GM21619 (cell line): ENCODE results near the gene FNDC3A.
"Not testable (repeated sequence)": the region's sequence is repeated elsewhere in the genome, so short reads cannot be mapped to it uniquely, and the experiment has no call there.

Source experiments
- ATAC-seq: cut with Tn5 transposase; IDR thresholded peaks from one replicate; pipeline ENCODE4 v1.9.1; 2021; ENCODE audit not compliant: unreplicated experiment

Gene FNDC3A

GRCh38 chr13:49082653-49083536 is 107.2 kb downstream of the FNDC3A start:
- peak; percentile 83 for ATAC-seq

DNA sequence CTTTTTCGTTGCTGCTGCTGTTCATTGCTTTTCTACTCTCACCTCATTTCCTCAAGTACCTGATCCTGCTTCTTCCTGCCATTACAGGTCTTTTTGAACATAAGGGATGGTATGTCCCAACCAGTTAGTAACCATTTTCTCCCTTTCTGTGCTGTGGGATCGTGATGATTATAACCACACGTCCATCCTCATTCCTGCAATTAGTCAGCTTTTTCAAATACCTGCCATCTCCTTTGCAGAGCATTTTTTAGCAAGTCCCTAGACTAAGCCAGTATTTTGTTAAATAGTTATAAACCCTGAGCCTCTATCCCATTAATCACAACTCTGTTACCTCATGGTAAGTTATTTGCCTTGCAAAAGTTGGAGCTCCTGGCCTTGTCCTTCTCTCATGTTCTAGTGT is 109.2 kb downstream of the FNDC3A start:
- ATAC-seq = no peak

DNA sequence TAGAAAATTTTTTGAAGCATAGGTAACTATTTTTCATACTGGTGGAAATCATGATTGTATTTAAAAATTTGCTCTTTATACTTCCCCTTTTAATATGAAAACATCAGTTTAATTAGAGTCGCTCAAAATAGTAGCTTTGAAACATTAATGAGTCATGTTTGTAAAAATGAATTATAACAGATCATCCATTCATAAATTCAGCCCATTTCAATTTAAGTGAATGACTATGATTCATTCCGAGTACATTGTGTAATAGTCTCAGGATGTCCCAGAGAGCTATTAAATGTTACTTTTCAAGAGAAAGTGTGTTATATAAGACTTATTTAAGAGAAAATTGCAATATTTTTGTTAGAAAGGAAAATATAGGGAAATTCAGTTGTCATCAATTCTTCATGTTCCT is 111.0 kb downstream of the FNDC3A start:
- no peak for ATAC-seq

DNA sequence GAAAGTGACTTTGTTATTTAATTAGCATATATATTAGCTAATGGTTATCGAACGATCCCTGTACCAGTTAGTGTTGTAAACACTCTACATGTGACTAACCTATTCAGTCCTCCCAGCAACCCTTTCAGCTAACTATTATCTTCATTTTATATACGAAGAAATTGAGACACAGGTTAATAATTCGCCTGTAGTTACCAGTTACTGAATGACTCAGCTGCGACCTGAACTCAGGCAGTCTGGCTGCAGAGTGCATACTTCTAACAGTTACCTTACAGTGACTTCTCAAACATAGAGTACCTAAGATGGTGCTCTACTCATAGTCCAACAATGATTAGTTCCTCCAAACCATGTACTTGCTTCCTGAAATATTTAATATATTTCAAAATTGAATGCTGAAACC is 117.7 kb downstream of the FNDC3A start:
- ATAC-seq = no peak

GRCh38 chr13:49097374-49097773 is 121.7 kb downstream of the FNDC3A start:
- no peak for ATAC-seq

- ATAC-seq = no peak
Measured at GRCh38 chr13:49098198-49098597, 122.5 kb downstream of the FNDC3A start.

DNA sequence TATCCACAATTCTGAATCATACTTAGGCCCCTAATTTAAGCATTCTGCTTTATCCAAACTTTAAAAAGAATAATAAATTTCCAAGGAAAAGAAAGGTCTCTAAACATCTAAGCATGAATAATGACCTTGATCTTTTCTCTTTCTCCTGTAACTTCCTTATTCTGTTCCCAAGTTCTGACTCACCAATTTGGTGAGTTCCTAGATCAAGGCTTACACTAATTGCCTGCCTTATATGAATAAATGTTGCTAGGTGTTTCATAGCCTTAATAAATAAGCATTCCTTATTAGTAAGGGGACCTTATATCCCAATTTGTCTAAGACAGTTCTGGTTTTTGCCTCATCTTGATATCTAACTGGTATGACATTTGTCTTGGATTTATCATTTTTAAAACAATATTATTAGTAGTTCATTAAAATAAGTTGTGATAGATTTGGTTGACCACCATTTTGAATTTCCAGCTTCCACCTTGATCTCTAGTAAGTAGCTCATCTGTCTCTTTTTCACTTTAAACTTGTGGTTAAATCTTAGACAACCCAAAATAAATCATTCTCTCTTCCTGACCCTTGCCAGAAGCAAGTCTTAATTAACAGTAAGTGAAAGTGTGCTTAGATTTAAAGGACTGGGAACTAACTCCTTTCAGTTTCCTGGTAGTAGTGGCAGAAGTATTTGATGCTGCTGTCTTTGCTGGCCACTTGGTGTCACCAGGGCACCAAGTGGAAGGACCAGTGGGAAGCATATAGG is 123.2 kb downstream of the FNDC3A start:
- no peak for ATAC-seq

DNA sequence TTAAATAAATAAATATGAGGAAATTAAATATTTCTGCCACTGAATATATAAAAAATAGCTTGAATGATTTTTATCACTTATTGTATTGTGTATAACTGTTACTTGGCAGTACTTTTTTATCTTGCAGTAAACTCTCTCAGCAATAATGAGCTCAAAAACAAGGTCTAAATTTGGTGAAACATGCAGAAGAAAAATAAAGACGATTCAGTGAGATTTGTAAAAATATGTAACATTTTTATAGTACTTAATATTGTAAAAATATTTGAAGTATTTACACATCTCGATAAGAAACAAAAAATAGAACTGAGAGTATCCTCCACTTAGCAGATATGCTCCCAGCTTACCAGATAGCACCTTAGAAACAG is 123.8 kb downstream of the FNDC3A start:
- ATAC-seq = no peak

- ATAC-seq = no peak
Measured at GRCh38 chr13:49100637-49101570, 125.2 kb downstream of the FNDC3A start.

DNA sequence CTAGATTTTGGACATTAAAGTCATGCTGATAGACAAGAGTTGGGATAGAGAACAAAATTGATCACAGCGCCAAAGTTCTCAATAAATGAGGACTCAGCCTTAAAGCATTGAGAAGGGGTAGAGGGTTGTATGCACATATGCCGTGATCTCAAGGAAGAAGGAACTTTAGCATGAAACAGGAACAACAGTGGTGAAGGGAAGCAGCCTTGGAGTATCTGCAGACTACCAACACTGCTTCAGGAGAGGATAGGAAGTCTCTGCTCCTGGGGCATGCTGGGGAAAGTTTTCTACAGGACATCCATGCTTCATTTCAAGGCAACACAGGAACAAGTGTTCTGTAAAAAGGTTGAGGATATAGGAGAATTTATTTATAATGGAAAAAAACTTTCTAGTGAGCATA is 132.5 kb downstream of the FNDC3A start:
- no peak for ATAC-seq

GRCh38 chr13:49110122-49110912 is 134.6 kb downstream of the FNDC3A start:
- peak; percentile 59 for ATAC-seq

DNA sequence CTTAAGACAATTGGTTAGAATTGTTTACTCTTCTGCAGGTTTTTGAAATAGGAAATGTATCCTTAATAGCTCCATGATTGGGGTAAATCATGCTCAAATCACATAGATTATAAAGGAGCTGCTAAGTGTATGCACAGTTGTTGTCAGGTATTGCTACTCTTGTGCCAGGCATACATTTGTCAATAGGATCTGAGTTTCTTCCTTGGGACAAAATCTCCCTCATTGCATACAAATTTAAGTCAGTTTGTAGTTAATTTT is 135.1 kb downstream of the FNDC3A start:
- no peak for ATAC-seq

DNA sequence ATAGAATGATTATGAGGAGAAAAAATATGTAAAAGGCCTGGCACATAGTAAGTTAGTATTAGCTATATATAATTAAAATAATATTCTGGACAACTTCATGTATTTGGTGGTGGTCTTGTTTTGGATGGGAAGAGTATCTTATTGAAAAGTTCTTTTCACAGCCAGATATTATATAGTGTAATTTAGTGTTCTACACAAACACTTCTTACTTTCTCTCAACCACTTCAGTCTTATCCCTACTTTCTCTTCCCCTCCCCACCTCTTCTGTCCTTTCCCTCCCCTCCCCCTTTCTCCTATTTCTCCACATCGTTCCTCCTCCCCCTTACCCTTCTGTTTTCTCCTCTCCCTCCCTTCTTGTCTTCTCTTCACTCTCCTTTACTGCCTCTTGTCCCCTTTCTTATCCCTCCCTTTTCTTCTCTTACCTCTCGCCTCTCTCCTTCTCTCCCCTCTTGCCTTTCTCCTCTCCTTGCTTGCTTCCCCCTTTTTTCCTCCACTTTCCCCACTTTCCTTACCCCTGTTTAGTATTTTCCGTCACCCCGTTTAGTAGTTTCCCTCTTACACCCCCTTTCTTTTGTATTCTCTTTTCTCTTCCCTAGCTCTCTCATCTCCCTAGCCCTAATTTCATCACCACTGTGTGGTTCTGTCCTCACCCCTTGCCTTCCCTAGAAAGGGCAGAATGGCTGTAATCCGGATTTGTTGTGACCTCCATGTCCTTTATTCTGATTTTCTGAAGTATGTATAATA is 137.2 kb downstream of the FNDC3A start:
- no peak for ATAC-seq

GRCh38 chr13:49113526-49114286 is 138.0 kb downstream of the FNDC3A start:
- no peak for ATAC-seq

GRCh38 chr13:49116873-49117272 is 141.2 kb downstream of the FNDC3A start:
- no peak for ATAC-seq

DNA sequence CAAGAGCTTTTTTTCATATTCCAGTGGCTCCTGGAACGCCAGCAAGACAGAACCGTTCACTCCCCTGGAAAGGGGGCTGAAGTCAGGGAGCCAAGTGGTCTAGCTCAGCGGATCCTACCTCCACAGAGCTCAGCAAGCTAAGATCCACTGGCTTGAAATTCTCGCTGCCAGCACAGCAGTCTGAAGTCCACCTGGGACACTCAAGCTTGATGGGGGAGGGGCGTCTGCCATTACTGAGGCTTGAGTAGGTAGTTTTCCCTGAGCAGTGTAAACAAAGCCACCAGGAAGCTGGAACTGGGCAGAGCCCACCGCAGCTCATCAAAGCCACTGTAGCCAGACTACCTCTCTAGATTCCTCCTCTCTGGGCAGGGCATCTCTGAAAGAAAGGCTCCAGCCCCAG is 142.7 kb downstream of the FNDC3A start:
- ATAC-seq = not testable (repeated sequence)

DNA sequence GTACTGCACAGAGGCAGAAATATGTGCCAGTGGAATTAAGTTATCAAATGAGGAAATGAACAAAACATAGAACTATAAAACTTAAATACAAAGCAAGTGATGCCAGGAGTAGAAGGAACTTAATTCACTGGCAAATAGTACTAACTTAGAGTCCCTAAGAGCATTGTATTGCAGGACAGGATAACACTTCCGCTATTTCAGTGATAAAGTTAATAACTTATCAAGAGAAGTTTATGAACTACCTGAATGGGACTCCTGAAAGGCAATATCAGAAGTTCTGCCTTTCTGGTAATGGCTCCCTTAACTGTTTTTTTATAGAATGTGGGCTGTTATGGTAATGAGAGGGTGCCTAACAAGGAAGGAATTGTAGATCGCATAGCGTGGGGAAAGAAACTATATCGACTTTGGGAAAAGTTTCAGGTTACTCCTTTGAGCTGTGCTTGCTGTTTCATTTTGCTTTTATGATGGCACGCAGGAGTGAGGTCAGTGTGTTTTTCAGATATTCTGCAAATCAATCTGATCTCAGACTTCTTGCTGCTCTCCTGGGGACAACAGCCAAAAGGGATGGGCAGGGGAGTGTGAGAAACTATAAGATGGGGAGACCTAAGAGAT is 149.1 kb downstream of the FNDC3A start:
- no peak for ATAC-seq

DNA sequence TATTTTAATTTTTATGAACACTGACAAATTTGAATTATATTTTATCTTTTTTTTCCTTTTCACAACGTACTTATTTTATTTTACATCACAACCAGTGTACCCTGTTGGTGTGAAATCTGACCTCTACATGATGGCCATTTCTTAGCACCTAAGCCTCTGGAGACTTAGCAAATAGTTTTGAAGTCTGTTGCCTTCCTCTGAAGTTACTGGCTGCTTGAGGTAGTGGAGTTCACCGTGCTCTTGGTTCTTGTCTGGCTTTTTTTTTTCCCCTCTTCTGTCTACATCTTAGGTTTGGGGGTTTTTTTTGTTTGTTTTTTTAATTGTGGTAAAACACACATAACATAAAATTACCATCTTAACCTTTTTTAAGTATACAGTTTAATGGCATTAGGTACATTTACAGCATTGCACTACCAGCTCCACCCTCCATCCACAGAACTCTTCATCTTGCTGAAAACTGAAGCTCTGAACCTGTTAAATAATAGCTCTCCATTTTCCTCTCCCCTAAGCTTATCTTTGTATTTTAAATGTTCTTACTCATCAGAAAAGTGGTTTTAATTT is 150.3 kb downstream of the FNDC3A start:
- no peak for ATAC-seq
